HEK293T (cell line): ENCODE data around the gene ABI3BP.

ENCODE experiments used
- ARNT ChIP-seq: fragments of 450-650 bp; IDR thresholded peaks from 2 replicates; pipeline ENCODE4 v1.6.1; 2017; ENCODE audit warnings: mild to moderate bottlenecking
- FOXM1 ChIP-seq: fragments of 450-650 bp; IDR thresholded peaks from 2 replicates; pipeline ENCODE4 v1.6.1; 2017; ENCODE audit warnings: mild to moderate bottlenecking, borderline replicate concordance
- SP1 ChIP-seq: fragments of 450-650 bp; IDR thresholded peaks from 2 replicates; pipeline ENCODE4 v1.6.1; 2017

- TF ChIP-seq SP1 (no peak), FOXM1 (no peak), ARNT (no peak)
Observed at GRCh38 chr3:100725935-100726513, 267.2 kb downstream of the ABI3BP start.
